ENCODE results near the gene DPAGT1.
A peak's percentile ranks its signal among the peaks of the same experiment; 100 is the strongest.

DPAGT1 gene

DNA sequence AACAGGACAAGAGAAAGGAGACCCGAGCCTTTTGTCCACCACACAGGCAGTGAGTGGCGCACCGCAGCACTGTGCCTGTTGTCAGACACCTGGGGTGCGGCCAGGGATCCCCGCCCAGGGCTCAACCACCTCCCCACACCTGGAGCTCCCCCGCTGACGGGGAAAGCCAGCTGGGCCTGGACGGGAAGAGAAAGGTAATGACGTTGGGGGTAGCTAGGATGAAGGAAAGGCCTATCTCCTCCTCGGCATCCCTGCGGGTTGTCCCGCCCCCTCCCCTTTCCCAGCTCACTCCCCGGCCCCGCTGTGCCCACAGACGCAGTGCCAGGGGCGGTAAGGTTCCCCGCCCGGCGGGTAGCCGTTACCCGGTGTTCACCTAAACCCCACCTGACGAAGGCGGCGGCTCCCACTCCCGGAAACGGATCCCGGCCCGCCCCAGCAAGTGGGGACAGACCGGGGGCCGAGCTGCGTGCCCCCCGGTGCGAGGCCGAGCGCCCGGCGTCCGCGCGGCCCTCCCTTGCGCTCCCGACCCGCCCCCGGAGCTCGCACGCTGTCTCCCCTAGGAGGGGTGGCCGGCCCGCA, 45.1 kb downstream of the DPAGT1 start:
- TF ChIP-seq, protein P1, sequence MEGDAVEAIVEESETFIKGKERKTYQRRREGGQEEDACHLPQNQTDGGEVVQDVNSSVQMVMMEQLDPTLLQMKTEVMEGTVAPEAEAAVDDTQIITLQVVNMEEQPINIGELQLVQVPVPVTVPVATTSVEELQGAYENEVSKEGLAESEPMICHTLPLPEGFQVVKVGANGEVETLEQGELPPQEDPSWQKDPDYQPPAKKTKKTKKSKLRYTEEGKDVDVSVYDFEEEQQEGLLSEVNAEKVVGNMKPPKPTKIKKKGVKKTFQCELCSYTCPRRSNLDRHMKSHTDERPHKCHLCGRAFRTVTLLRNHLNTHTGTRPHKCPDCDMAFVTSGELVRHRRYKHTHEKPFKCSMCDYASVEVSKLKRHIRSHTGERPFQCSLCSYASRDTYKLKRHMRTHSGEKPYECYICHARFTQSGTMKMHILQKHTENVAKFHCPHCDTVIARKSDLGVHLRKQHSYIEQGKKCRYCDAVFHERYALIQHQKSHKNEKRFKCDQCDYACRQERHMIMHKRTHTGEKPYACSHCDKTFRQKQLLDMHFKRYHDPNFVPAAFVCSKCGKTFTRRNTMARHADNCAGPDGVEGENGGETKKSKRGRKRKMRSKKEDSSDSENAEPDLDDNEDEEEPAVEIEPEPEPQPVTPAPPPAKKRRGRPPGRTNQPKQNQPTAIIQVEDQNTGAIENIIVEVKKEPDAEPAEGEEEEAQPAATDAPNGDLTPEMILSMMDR (IDR thresholded peaks at IDR 0.05) = no peak
- H3K4me3 ChIP-seq = peak overlapping the region; percentile 98
- peak; percentile 79 for DNase-seq (ENCODE audit: low spot score)
- H3K27ac ChIP-seq = peak overlapping the region; percentile 74 to 95

DNA sequence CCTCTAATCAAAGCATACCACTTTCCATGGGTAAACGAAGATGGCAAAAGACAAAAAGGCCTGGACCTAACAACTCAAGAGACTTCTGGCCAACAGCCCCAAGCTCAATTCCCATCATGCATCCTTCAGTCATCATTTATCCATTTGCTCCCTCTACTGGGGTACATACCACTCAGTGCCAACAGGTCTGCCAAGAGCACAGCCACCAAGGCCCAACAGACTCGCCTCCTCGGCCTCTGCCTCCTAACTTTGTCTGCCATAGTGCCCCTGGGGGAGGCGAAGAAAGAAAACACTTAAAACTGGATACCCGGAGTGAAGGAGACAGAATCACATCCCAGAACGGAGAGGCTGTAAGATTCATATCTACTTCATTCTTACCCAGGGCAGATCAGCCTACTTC, 45.8 kb downstream of the DPAGT1 start:
- no peak for DNase-seq (ENCODE audit: low spot score)
- H3K4me3 ChIP-seq = peak overlapping the region; percentile 98
- peak overlapping the region in 1 of 2 donors; percentile 95 for H3K27ac ChIP-seq
- TF ChIP-seq, protein P1 (IDR thresholded peaks at IDR 0.05) = no peak

DNA sequence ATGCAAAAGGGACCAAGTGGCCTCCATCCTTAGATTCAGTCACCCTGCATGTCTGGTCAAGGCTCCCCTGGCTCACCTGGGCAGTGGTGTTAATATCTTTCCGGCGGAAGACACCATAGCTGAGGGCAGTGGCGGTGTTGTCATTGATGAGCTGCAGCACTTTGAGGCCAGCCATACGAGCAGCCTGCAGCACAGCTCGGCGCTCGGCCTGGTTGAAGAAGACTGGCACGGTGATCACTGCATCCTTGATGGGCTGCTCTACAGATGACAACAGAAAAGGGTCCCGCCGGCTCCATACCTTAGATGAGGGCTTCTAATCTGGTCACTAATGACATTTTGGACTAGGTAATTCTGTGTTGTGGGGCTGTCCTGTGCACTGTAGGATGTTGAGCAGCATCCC, 47.2 kb downstream of the DPAGT1 start:
- H3K4me3 ChIP-seq = no peak overlapping the region
- H3K27ac ChIP-seq = no peak overlapping the region
- DNase-seq (ENCODE audit: low spot score) = no peak
- TF ChIP-seq, protein P1 (IDR thresholded peaks at IDR 0.05) = no peak

DNA sequence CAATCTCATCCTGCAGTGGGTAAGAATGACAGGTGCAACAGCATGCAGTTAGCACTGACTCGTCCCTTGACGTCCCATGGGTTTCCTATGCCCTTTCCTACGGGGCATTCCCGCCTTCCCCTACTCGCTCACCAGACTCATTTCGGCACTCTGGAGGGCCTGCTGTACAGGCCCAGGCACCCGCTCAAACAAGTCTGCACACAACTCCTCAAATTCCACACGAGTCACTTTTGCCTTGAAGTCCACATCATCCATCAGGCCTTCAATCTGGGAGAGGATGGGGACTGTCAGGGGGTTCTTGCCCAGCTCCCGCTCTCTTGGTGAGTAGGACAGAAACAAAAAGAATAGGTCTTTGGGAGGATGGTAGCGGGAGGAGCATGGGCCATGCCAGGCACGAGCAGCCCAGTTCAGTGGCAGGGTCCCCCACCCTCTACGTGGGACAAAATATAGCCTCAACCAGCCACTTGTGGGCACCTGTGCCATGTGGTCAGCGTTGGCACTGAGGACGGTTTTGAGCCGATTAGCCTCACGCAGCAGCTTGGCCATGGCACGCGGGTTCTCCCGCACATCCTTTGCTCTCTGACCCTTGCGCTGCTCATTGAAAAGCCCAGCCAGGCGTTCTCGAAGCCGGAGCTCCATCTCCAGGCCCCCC, 49.4 kb downstream of the DPAGT1 start:
- Histone ChIP-seq H3K4me3 (no peak overlapping the region), H3K27ac (no peak overlapping the region)
- no peak for DNase-seq (ENCODE audit: low spot score)
- TF ChIP-seq, protein P1 (IDR thresholded peaks at IDR 0.05) = no peak

DNA sequence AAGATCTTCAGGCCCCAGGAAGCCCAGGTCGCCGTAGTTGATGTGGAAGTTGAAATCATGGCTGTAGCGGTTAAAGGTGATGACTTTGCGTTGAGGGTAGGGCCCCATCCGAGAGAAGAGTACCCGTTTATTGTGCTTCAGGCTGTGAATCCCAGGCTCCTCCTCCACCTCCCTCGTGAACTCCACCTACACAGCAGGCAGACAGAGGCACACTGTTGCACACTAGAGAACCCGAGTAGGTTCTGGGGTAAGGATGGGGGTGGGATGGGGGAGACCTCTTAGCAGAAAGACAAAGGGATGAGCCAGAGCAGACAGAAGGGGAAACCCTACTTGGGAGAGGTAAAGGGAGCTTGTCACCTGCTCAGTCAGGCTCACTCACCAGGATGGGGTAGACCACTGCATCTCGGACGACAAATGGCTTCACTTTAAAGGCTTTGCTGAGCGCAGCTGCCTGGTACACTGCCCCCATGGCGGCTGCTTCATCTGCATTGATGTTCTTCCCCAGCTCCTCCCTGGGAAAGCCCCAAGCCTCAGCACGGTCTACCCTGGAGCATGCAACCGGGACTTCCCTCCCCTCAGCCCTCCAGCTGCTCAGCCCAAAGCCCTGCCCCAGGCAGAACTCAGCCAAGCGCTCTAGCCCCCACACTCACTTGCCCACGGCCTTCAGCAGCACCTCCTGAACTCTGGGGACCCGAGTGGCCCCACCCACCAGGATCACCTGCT, 50.1 kb downstream of the DPAGT1 start:
- TF ChIP-seq, protein P1 (IDR thresholded peaks at IDR 0.05) = no peak
- Histone ChIP-seq H3K4me3 (no peak overlapping the region), H3K27ac (no peak overlapping the region)
- no peak for DNase-seq (ENCODE audit: low spot score)

DNA sequence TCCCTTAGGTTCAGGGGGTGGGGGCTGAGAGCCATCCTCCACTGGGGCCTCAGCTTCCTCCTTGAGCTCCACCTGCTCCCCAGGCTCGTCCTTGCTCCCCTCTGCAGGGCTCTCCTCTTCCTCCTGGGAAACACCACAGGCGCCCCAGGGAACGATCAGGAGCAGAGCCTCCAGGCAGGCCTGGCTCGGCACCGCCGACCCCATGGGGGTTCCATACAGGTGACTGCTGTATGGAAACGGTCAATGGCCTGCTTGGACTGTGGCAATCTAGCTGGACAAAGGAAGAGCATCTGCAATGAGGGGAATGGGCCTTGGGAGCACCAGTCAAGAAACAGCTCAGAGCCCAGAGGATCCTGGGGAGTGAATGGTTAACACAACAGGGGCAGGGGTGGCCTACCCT, 52.6 kb downstream of the DPAGT1 start:
- no peak for DNase-seq (ENCODE audit: low spot score)
- no peak overlapping the region for H3K4me3 ChIP-seq
- H3K27ac ChIP-seq = no peak overlapping the region
- TF ChIP-seq, protein P1 (IDR thresholded peaks at IDR 0.05) = no peak
